Activated naive CD8-positive, alpha-beta T cell (primary cell): ENCODE measurements around the gene RBM20.
"Not testable (repeated sequence)": the region's sequence is repeated elsewhere in the genome, so short reads cannot be mapped to it uniquely, and the experiment has no call there.

Experiments
- H3K27ac Mint-ChIP-seq: one replicate; pipeline ENCODE4 v1.8.0; 2021; ENCODE audit warnings: mixed read lengths
- H3K27me3 Mint-ChIP-seq: one replicate; pipeline ENCODE4 v1.8.0; 2021; ENCODE audit warnings: mixed read lengths
- H3K36me3 Mint-ChIP-seq: one replicate; pipeline ENCODE4 v1.8.0; 2021; ENCODE audit warnings: mixed read lengths
- H3K4me1 Mint-ChIP-seq: one replicate; pipeline ENCODE4 v1.8.0; 2021; ENCODE audit warnings: low read depth, mixed read lengths
- H3K4me3 Mint-ChIP-seq: one replicate; pipeline ENCODE4 v1.8.0; 2021; ENCODE audit warnings: mild to moderate bottlenecking, mixed read lengths
- H3K9me3 Mint-ChIP-seq: one replicate; pipeline ENCODE4 v1.8.0; 2021; ENCODE audit warnings: low read depth, mixed read lengths

RBM20 gene

GRCh38 chr10:110864662-110865140 lies 220.6 kb downstream of the RBM20 start:
- no peaks in the 10 kb centered on the region for H3K36me3 Mint-ChIP-seq
- H3K27me3 Mint-ChIP-seq: no peaks in the 10 kb centered on the region
- peaks cover 99% of the 10 kb centered on the region for H3K4me1 Mint-ChIP-seq
- no peaks in the 10 kb centered on the region for H3K9me3 Mint-ChIP-seq
- peak overlapping the region; percentile 73 for H3K4me3 Mint-ChIP-seq
- H3K27ac Mint-ChIP-seq: peak overlapping the region; percentile 96

GRCh38 chr10:110865186-110865808 lies 221.2 kb downstream of the RBM20 start:
- Mint-ChIP-seq H3K4me1 (peaks cover 99% of the 10 kb centered on the region), H3K9me3 (no peaks in the 10 kb centered on the region), H3K36me3 (no peaks in the 10 kb centered on the region), H3K27me3 (no peaks in the 10 kb centered on the region), H3K4me3 (peak overlapping the region; percentile 73), H3K27ac (peak overlapping the region; percentile 96)

GRCh38 chr10:110865809-110866482 lies 221.8 kb downstream of the RBM20 start:
- peaks cover 99% of the 10 kb centered on the region for H3K4me1 Mint-ChIP-seq
- no peaks in the 10 kb centered on the region for H3K27me3 Mint-ChIP-seq
- peak overlapping the region; percentile 96 for H3K27ac Mint-ChIP-seq
- H3K9me3 Mint-ChIP-seq: no peaks in the 10 kb centered on the region
- H3K36me3 Mint-ChIP-seq: no peaks in the 10 kb centered on the region
- H3K4me3 Mint-ChIP-seq: peak overlapping the region; percentile 73

GRCh38 chr10:110867011-110867806 lies 223.1 kb downstream of the RBM20 start:
- H3K27ac Mint-ChIP-seq: peak overlapping the region; percentile 96
- not testable (repeated sequence) for H3K36me3 Mint-ChIP-seq, H3K9me3 Mint-ChIP-seq, H3K27me3 Mint-ChIP-seq
- H3K4me3 Mint-ChIP-seq: peak overlapping the region; percentile 27
- peaks cover 95% of the 10 kb centered on the region for H3K4me1 Mint-ChIP-seq

GRCh38 chr10:110867807-110868465 lies 223.8 kb downstream of the RBM20 start:
- Mint-ChIP-seq H3K4me3 (peak overlapping the region; percentile 94), H3K4me1 (peaks cover 88% of the 10 kb centered on the region), H3K36me3 (no peaks in the 10 kb centered on the region), H3K27ac (peak overlapping the region; percentile 96), H3K9me3 (no peaks in the 10 kb centered on the region), H3K27me3 (no peaks in the 10 kb centered on the region)

- no peaks in the 10 kb centered on the region for H3K36me3 Mint-ChIP-seq
- no peaks in the 10 kb centered on the region for H3K27me3 Mint-ChIP-seq
- peak overlapping the region; percentile 94 for H3K4me3 Mint-ChIP-seq
- no peaks in the 10 kb centered on the region for H3K9me3 Mint-ChIP-seq
- H3K27ac Mint-ChIP-seq: peak overlapping the region; percentile 96
- H3K4me1 Mint-ChIP-seq: peaks cover 79% of the 10 kb centered on the region
These were observed 224.8 kb downstream of the RBM20 start for GRCh38 chr10:110868981-110869380.

- no peaks in the 10 kb centered on the region for H3K27me3 Mint-ChIP-seq
- peak overlapping the region; percentile 94 for H3K4me3 Mint-ChIP-seq
- H3K27ac Mint-ChIP-seq: peak overlapping the region; percentile 96
- H3K36me3 Mint-ChIP-seq: no peaks in the 10 kb centered on the region
- H3K9me3 Mint-ChIP-seq: no peaks in the 10 kb centered on the region
- peaks cover 77% of the 10 kb centered on the region for H3K4me1 Mint-ChIP-seq
These were observed 226.7 kb downstream of the RBM20 start for GRCh38 chr10:110870823-110871297.

GRCh38 chr10:110871298-110872084 lies 227.4 kb downstream of the RBM20 start, which contains the start of gene PDCD4:
TSS of gene PDCD4 (plus strand) at chr10:110871928. CDS start at chr10:110876028, 4,100 bp downstream.
- H3K27me3 Mint-ChIP-seq: no peaks in the 10 kb centered on the region
- H3K36me3 Mint-ChIP-seq: no peaks in the 10 kb centered on the region
- peak within 1 kb of the TSS; percentile 97 for H3K27ac Mint-ChIP-seq
- H3K4me1 Mint-ChIP-seq: peaks cover 77% of the 10 kb centered on the region
- H3K9me3 Mint-ChIP-seq: no peaks in the 10 kb centered on the region
- H3K4me3 Mint-ChIP-seq: peak within 1 kb of the TSS; percentile 94

- Mint-ChIP-seq H3K27ac (peak overlapping the region; percentile 97), H3K27me3 (no peaks in the 10 kb centered on the region), H3K36me3 (no peaks in the 10 kb centered on the region), H3K9me3 (no peaks in the 10 kb centered on the region), H3K4me3 (peak overlapping the region; percentile 90), H3K4me1 (peaks cover 72% of the 10 kb centered on the region)
These were observed 228.2 kb downstream of the RBM20 start for GRCh38 chr10:110872145-110872983.

GRCh38 chr10:110872984-110873923 lies 229.1 kb downstream of the RBM20 start:
- Mint-ChIP-seq H3K27me3 (no peaks in the 10 kb centered on the region), H3K4me1 (peaks cover 72% of the 10 kb centered on the region), H3K4me3 (peak overlapping the region; percentile 90), H3K27ac (peak overlapping the region; percentile 97), H3K9me3 (no peaks in the 10 kb centered on the region), H3K36me3 (peaks cover 6% of the 10 kb centered on the region)

GRCh38 chr10:110873951-110874350 lies 229.8 kb downstream of the RBM20 start:
- Mint-ChIP-seq H3K36me3 (peaks cover 6% of the 10 kb centered on the region), H3K27me3 (no peaks in the 10 kb centered on the region), H3K27ac (peak overlapping the region; percentile 93), H3K9me3 (no peaks in the 10 kb centered on the region), H3K4me3 (peak overlapping the region; percentile 90), H3K4me1 (peaks cover 72% of the 10 kb centered on the region)

GRCh38 chr10:110876000-110876399 lies 231.9 kb downstream of the RBM20 start:
- Mint-ChIP-seq H3K27me3 (no peaks in the 10 kb centered on the region), H3K4me1 (peaks cover 72% of the 10 kb centered on the region), H3K27ac (peak overlapping the region; percentile 58), H3K9me3 (no peaks in the 10 kb centered on the region), H3K36me3 (peaks cover 6% of the 10 kb centered on the region), H3K4me3 (peak overlapping the region; percentile 53)
